ENCODE data around the gene HIP1R. TPM values are rescaled to one million over a fixed set of nuclear protein-coding genes. Genes with fewer than 3 reads are reported as not detected.
"Not testable (repeated sequence)": the region's sequence is repeated elsewhere in the genome, so short reads cannot be mapped to it uniquely, and the experiment has no call there.

The HIP1R gene
- total RNA-seq, 1 experiment from 2014 or later: 33.1 TPM

- H3K4me1 ChIP-seq (replicated peaks; ENCODE audit: insufficient read depth): peaks cover 84% of the 10 kb centered on the region
- DNase-seq: peak in 1 of 2 experiments; percentile 75
- H4K20me1 ChIP-seq (ENCODE audit: insufficient read depth): peaks cover 12% of the 10 kb centered on the region; the same call in 1 of the 2 replicates
- peak overlapping the region; percentile 97 for H3K27ac ChIP-seq
- H3K4me3 ChIP-seq: peak overlapping the region; percentile 52
- no peaks in the 10 kb centered on the region for H3K9me3 ChIP-seq (ENCODE audit: insufficient read depth, low read depth)
- intact Hi-C loops (cut with micrococcal nuclease; ENCODE audit: unreplicated experiment): no loop called here
- CTCF ChIA-PET: interaction anchor here (0.6 kb wide), 1 partner anchor 561 kb away, joined by 6 read pairs; no protein-coding TSS in a partner anchor
- no peaks in the 10 kb centered on the region for H3K27me3 ChIP-seq (ENCODE audit: insufficient read depth, low read depth)
- H3K79me2 ChIP-seq (ENCODE audit: low read depth): peaks cover 92% of the 10 kb centered on the region
- H2AFZ ChIP-seq: no peak overlapping the region
- POLR2A ChIA-PET (ENCODE audit: unreplicated experiment): interaction anchor here (0.6 to 0.7 kb wide), 2 partner anchors 581 to 1171 kb away, joined by 3 read pairs; no protein-coding TSS in a partner anchor
- no peaks in the 10 kb centered on the region for H3K9me2 ChIP-seq (ENCODE audit: insufficient read depth)
- no peaks in the 10 kb centered on the region for H3K36me3 ChIP-seq (ENCODE audit: low read depth)
- H3K4me2 ChIP-seq: peak overlapping the region; percentile 85
- BruUV-seq (replicated peaks): no TSS peak
- no peak for TF ChIP-seq CTCF (conservative IDR thresholded peaks at IDR 0.05)
- TF ChIP-seq EZH2 (IDR thresholded peaks at IDR 0.05; ENCODE audit: low read depth): no peak
- peaks cover 81% of the 10 kb centered on the region for H3F3A ChIP-seq (ENCODE audit: insufficient read depth, low read depth)
These were observed 56.6 kb downstream of the HIP1R start for GRCh38 chr12:122891661-122892525.

GRCh38 chr12:122892724-122893123, 57.5 kb downstream of the HIP1R start:
- H3K4me1 ChIP-seq (replicated peaks; ENCODE audit: insufficient read depth): peaks cover 84% of the 10 kb centered on the region

GRCh38 chr12:122893208-122894153, 58.2 kb downstream of the HIP1R start:
- Histone ChIP-seq H3K27ac (peak overlapping the region; percentile 97), H3K36me3 (ENCODE audit: low read depth) (no peaks in the 10 kb centered on the region), H3F3A (ENCODE audit: insufficient read depth, low read depth) (peaks cover 83% of the 10 kb centered on the region), H3K9me3 (ENCODE audit: insufficient read depth, low read depth) (no peaks in the 10 kb centered on the region), H3K4me2 (peak overlapping the region; percentile 85), H3K9me2 (ENCODE audit: insufficient read depth) (no peaks in the 10 kb centered on the region), H3K79me2 (ENCODE audit: low read depth) (peaks cover 79% of the 10 kb centered on the region), H2AFZ (no peak overlapping the region), H3K4me3 (peak overlapping the region; percentile 61; the same call in 1 of the 2 replicates), H3K27me3 (ENCODE audit: insufficient read depth, low read depth) (no peaks in the 10 kb centered on the region), H3K4me1 (replicated peaks; ENCODE audit: insufficient read depth) (peaks cover 86% of the 10 kb centered on the region), H4K20me1 (ENCODE audit: insufficient read depth) (peaks cover 12% of the 10 kb centered on the region; the same call in 1 of the 2 replicates)
- BruUV-seq (replicated peaks): no TSS peak
- ChIA-PET POLR2A (ENCODE audit: unreplicated experiment) (interaction anchor here (0.5 kb wide), 1 partner anchor 23 kb away, joined by 12 read pairs; no protein-coding TSS in a partner anchor), CTCF (interaction anchor here (0.6 kb wide), 1 partner anchor 127 kb away, joined by 3 read pairs; no protein-coding TSS in a partner anchor)
- peak in 1 of 2 experiments; percentile 73 for DNase-seq
- TF ChIP-seq EZH2 (IDR thresholded peaks at IDR 0.05; ENCODE audit: low read depth) (no peak), CTCF (conservative IDR thresholded peaks at IDR 0.05) (no peak)
- intact Hi-C loops (cut with micrococcal nuclease; ENCODE audit: unreplicated experiment): loop anchor here (2.0 kb wide), 1 partner anchor 53 kb away; no protein-coding TSS in a partner anchor

More at GRCh38 chr12:122892724-122893123, 57.5 kb downstream of the HIP1R start:
- POLR2A ChIA-PET (ENCODE audit: unreplicated experiment): interaction anchor here (0.7 kb wide), 1 partner anchor 1172 kb away, joined by 3 read pairs; no protein-coding TSS in a partner anchor
- H3K79me2 ChIP-seq (ENCODE audit: low read depth): peaks cover 84% of the 10 kb centered on the region
- intact Hi-C loops (cut with micrococcal nuclease; ENCODE audit: unreplicated experiment); H3K27me3 ChIP-seq (ENCODE audit: insufficient read depth, low read depth); H2AFZ ChIP-seq; DNase-seq; H3K9me2 ChIP-seq (ENCODE audit: insufficient read depth); H3K36me3 ChIP-seq (ENCODE audit: low read depth); H3K9me3 ChIP-seq (ENCODE audit: insufficient read depth, low read depth); BruUV-seq (replicated peaks): not testable (repeated sequence)
- peaks cover 82% of the 10 kb centered on the region for H3F3A ChIP-seq (ENCODE audit: insufficient read depth, low read depth)
- CTCF ChIA-PET: interaction anchor here (0.6 kb wide), 1 partner anchor 560 kb away, joined by 6 read pairs; no protein-coding TSS in a partner anchor
- H3K27ac ChIP-seq: peak overlapping the region; percentile 97
- peak overlapping the region; percentile 85 for H3K4me2 ChIP-seq
- peak overlapping the region; percentile 61; the same call in 1 of the 2 replicates for H3K4me3 ChIP-seq
- peaks cover 12% of the 10 kb centered on the region; the same call in 1 of the 2 replicates for H4K20me1 ChIP-seq (ENCODE audit: insufficient read depth)

All from PC-9 (cell line).